Smooth muscle cell (in vitro differentiated cells): ENCODE measurements around the gene USP14. TPM values are rescaled to one million over a fixed set of nuclear protein-coding genes. Genes with fewer than 3 reads are reported as not detected.
"Not testable (repeated sequence)": the region's sequence is repeated elsewhere in the genome, so short reads cannot be mapped to it uniquely, and the experiment has no call there.

ENCODE experiments used
- DNase-seq: peaks from one replicate; lab custom pipeline; 2025; ENCODE audit not compliant: unreplicated experiment; lab: John Stamatoyannopoulos, UW
- H2AFZ ChIP-seq: fragments of 200-600 bp; sonication (generic); 2 replicates; pipeline ENCODE4 v1.6.0; 2016; ENCODE audit warnings: antibody characterized with exemption, low read depth, mild to moderate bottlenecking
- H3F3A ChIP-seq: fragments of 200-600 bp; sonication (generic); 2 replicates; pipeline ENCODE4 v1.6.0; 2017; ENCODE audit warnings: antibody characterized with exemption, low read depth
- H3K27ac ChIP-seq: fragments of 200-600 bp; sonication (generic); 2 replicates; pipeline ENCODE4 v1.5.1; 2016; ENCODE audit warnings: low read depth, mild to moderate bottlenecking
- H3K27me3 ChIP-seq: fragments of 200-600 bp; sonication (generic); 2 replicates; pipeline ENCODE4 v1.6.1; 2016; ENCODE audit warnings: low read depth, mild to moderate bottlenecking
- H3K36me3 ChIP-seq: fragments of 200-600 bp; sonication (generic); 2 replicates; pipeline ENCODE4 v1.5.1; 2016; ENCODE audit warnings: low read depth
- H3K4me1 ChIP-seq: fragments of 200-600 bp; sonication (generic); 2 replicates; pipeline ENCODE4 v1.5.1; 2016; ENCODE audit warnings: low read depth
- H3K4me2 ChIP-seq: fragments of 200-600 bp; sonication (generic); 2 replicates; pipeline ENCODE4 v1.6.0; 2016; ENCODE audit warnings: mild to moderate bottlenecking
- H3K4me3 ChIP-seq: fragments of 200-600 bp; sonication (generic); 2 replicates; pipeline ENCODE4 v1.5.1; 2016; ENCODE audit warnings: mild to moderate bottlenecking
- H3K79me2 ChIP-seq: fragments of 200-600 bp; sonication (generic); 2 replicates; pipeline ENCODE4 v1.6.0; 2016; ENCODE audit warnings: low read depth, mild to moderate bottlenecking
- H3K9ac ChIP-seq: fragments of 200-600 bp; sonication (generic); 2 replicates; pipeline ENCODE4 v1.6.0; 2016; ENCODE audit warnings: low read depth
- H3K9me3 ChIP-seq: fragments of 200-600 bp; sonication (generic); replicated peaks from 2 replicates; pipeline ENCODE4 v1.5.1; 2016; ENCODE audit warnings: low read depth
- H4K20me1 ChIP-seq: fragments of 200-600 bp; sonication (generic); 2 replicates; pipeline ENCODE4 v1.6.0; 2016; ENCODE audit warnings: low read depth
- WGBS: methylation state at CpG from one replicate; pipeline ENCODE4 v1.1.7; 2016; ENCODE audit warnings: low lambda C conversion rate; 5-methylcytosine and 5-hydroxymethylcytosine counted together
- polyA plus RNA-seq: library from polyadenylated mRNA; unstranded; fragments of >200 nt; fragmentation: Nextera tagmentation; extraction: Ambion mirVana; gene quantifications from 2 replicates; pipeline ENCODE4 v1.2.1, GENCODE V29; 2016
- total RNA-seq: library from RNA; depleted of rRNA; stranded (reverse); fragments of >200 nt; gene quantifications from 2 replicates; pipeline ENCODE4 v1.2.3, GENCODE V29; 2014
- TF ChIP-seq, protein P1 (sequence below): fragments of 200-600 bp; sonication (generic); IDR thresholded peaks from 2 replicates; pipeline ENCODE4 v1.5.1; 2017; ENCODE audit warnings: borderline replicate concordance, mild to moderate bottlenecking, antibody characterized with exemption; ENCODE audit not compliant: insufficient read depth, poor library complexity, severe bottlenecking

The USP14 gene
- total and polyA plus RNA-seq, 2 experiments from 2014 or later = 36.5 to 49.0 TPM

DNA sequence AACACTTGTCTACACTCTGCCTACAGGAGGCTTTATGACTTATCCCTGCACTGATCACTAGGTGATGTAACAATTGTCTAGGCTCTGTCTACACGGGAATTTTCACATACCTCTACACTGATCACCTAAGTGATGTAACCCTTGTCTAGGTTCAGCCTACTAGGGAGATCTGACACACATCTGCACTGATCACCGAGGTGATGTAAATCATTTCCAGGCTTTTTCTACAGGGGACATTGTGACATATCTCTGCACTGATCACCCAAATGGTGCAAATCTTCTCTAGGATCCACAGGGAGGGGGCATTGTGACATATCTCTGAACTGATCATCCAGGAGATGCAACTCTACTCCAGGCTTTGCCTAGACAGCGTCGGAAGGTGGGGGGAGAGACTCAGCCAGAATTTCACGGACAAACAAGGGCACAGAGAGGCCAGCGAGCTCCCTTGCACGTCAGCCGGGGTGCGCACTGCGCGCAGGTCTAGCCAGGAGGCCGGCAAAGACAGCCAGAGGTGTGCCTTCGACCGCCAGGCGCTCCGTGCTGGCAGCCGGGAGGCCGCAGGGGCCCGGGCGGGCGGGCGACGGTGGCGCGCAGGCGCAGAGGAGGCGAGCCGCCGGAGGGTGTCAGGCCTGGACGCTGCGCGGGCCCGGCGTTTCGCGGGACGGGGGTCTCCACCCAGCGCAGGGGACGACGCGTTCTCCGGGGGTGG lies 46.9 kb upstream of the USP14 start:
- H3K36me3 ChIP-seq = no peaks in the 10 kb centered on the region
- peak overlapping the region; percentile 75 for H2AFZ ChIP-seq
- peak overlapping the region; percentile 35 for H3K27ac ChIP-seq
- no peaks in the 10 kb centered on the region for H3F3A ChIP-seq
- H4K20me1 ChIP-seq = no peaks in the 10 kb centered on the region
- no peaks in the 10 kb centered on the region for H3K9me3 ChIP-seq
- no peak overlapping the region for H3K4me3 ChIP-seq
- WGBS = 43% methylated on average over 40 of the region's 42 CpGs
- H3K9ac ChIP-seq = no peak overlapping the region
- H3K4me1 ChIP-seq = no peaks in the 10 kb centered on the region
- no peaks in the 10 kb centered on the region for H3K79me2 ChIP-seq
- no peaks in the 10 kb centered on the region for H3K27me3 ChIP-seq
- DNase-seq = no peak
- TF ChIP-seq, protein P1, sequence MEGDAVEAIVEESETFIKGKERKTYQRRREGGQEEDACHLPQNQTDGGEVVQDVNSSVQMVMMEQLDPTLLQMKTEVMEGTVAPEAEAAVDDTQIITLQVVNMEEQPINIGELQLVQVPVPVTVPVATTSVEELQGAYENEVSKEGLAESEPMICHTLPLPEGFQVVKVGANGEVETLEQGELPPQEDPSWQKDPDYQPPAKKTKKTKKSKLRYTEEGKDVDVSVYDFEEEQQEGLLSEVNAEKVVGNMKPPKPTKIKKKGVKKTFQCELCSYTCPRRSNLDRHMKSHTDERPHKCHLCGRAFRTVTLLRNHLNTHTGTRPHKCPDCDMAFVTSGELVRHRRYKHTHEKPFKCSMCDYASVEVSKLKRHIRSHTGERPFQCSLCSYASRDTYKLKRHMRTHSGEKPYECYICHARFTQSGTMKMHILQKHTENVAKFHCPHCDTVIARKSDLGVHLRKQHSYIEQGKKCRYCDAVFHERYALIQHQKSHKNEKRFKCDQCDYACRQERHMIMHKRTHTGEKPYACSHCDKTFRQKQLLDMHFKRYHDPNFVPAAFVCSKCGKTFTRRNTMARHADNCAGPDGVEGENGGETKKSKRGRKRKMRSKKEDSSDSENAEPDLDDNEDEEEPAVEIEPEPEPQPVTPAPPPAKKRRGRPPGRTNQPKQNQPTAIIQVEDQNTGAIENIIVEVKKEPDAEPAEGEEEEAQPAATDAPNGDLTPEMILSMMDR = no peak
- peak overlapping the region; percentile 54 for H3K4me2 ChIP-seq

- H3F3A ChIP-seq, H3K4me3 ChIP-seq, H3K79me2 ChIP-seq, H2AFZ ChIP-seq, H3K9me3 ChIP-seq, H4K20me1 ChIP-seq, H3K36me3 ChIP-seq, H3K27ac ChIP-seq, H3K4me1 ChIP-seq, H3K27me3 ChIP-seq, H3K9ac ChIP-seq, DNase-seq: not testable (repeated sequence)
- 56% methylated on average over 33 of the region's 43 CpGs for WGBS
- peak overlapping the region; percentile 54 for H3K4me2 ChIP-seq
Observed at GRCh38 chr18:112015-112733, 46.2 kb upstream of the USP14 start.

GRCh38 chr18:120539-121260 lies 37.7 kb upstream of the USP14 start:
- H3K4me2 ChIP-seq, H3K79me2 ChIP-seq, H2AFZ ChIP-seq, H4K20me1 ChIP-seq, H3K9ac ChIP-seq, H3K36me3 ChIP-seq, H3F3A ChIP-seq, DNase-seq, H3K9me3 ChIP-seq, H3K4me1 ChIP-seq, H3K27ac ChIP-seq, H3K4me3 ChIP-seq, H3K27me3 ChIP-seq: not testable (repeated sequence)
- 77% methylated on average over 7 of the region's 7 CpGs for WGBS

DNA sequence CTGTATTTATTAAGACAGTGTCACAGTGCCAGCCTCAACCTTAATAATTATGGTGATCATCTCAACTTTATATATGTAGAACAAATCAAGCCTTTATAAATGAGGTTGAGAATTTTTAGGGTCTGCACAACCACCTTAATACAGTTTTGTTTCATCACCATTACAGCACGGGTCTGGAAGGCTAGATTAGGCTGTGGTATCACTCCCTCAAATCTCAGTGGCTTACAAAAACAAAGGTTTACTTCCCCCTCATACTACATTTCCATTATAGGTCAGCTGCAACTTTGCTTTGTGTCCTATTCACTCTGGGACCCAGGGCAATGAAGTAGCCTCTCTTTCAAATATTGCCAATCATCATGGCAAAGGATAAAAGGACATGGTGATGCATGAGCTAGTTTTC lies 23.3 kb upstream of the USP14 start:
- Histone ChIP-seq H3K9ac (no peak overlapping the region), H3K9me3 (no peaks in the 10 kb centered on the region), H3K4me2 (no peak overlapping the region), H3F3A (no peaks in the 10 kb centered on the region), H3K79me2 (no peaks in the 10 kb centered on the region), H2AFZ (no peak overlapping the region), H4K20me1 (no peaks in the 10 kb centered on the region), H3K36me3 (no peaks in the 10 kb centered on the region), H3K27ac (no peak overlapping the region), H3K27me3 (no peaks in the 10 kb centered on the region), H3K4me3 (no peak overlapping the region), H3K4me1 (no peaks in the 10 kb centered on the region)
- TF ChIP-seq, protein P1 = no peak
- 50% methylated on average over 1 of the region's 1 CpG for WGBS
- DNase-seq = no peak
